ENCODE data around the gene UBE3D.
"Not testable (repeated sequence)": the region's sequence is repeated elsewhere in the genome, so short reads cannot be mapped to it uniquely, and the experiment has no call there.

UBE3D gene

DNA sequence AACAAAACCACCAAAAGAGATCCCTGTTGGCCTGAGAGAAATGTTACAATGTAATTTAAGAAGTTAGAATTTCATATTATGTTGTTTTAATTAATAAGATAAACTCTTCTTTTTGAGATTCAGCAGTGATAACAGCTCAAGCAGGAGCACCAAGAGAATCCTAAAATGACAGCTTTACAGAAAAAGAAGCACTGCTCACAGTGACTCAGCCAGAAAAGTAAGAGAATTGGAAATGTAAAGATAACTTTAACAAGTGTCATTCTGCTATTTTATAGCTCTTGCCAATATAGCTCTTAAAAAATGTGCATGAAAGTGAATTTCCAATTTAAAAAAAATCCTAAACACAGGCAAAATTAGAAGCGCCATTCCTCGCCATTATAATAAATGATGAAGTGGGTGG lies 111.3 kb downstream of the UBE3D start (continued):
- TF ChIP-seq RARB (CRISPR knock-in tag; IDR thresholded peaks at IDR 0.05) (no peak), PPARA (CRISPR knock-in tag; IDR thresholded peaks at IDR 0.05; ENCODE audit: borderline replicate concordance) (no peak), TCF4 (CRISPR knock-in tag; IDR thresholded peaks at IDR 0.05; ENCODE audit: borderline replicate concordance) (no peak), BACH2 (CRISPR knock-in tag; IDR thresholded peaks at IDR 0.05; ENCODE audit: borderline replicate concordance) (no peak), ISL1 (CRISPR knock-in tag; IDR thresholded peaks at IDR 0.05) (no peak)

- peak; percentile 7; the same call in 1 of the 3 replicates for ATAC-seq
- TF ChIP-seq CSRNP3 (CRISPR knock-in tag; IDR thresholded peaks at IDR 0.05) (no peak), TCF4 (CRISPR knock-in tag; IDR thresholded peaks at IDR 0.05; ENCODE audit: borderline replicate concordance) (no peak), ZFP30 (CRISPR knock-in tag; IDR thresholded peaks at IDR 0.05) (no peak), TSHZ2 (CRISPR knock-in tag; IDR thresholded peaks at IDR 0.05) (0 out of 2 replicates have a peak, but pooled peaks have one; percentile 25), ISL1 (CRISPR knock-in tag; IDR thresholded peaks at IDR 0.05) (peak; percentile 61), ARNTL (CRISPR knock-in tag; IDR thresholded peaks at IDR 0.05; ENCODE audit: borderline replicate concordance, low read depth) (no peak), PPARA (CRISPR knock-in tag; IDR thresholded peaks at IDR 0.05; ENCODE audit: borderline replicate concordance) (no peak), ZNF565 (CRISPR knock-in tag; conservative IDR thresholded peaks at IDR 0.05; ENCODE audit: low read depth) (no peak), GLIS3 (CRISPR knock-in tag; IDR thresholded peaks at IDR 0.05) (no peak), POU6F1 (CRISPR knock-in tag; IDR thresholded peaks at IDR 0.05; ENCODE audit: borderline replicate concordance, low read depth) (no peak), OSR1 (CRISPR knock-in tag; IDR thresholded peaks at IDR 0.05) (no peak), ZNF8 (CRISPR knock-in tag; IDR thresholded peaks at IDR 0.05) (no peak), ZC3H10 (CRISPR knock-in tag; IDR thresholded peaks at IDR 0.05) (no peak)
- TF ChIP-seq, protein P1, sequence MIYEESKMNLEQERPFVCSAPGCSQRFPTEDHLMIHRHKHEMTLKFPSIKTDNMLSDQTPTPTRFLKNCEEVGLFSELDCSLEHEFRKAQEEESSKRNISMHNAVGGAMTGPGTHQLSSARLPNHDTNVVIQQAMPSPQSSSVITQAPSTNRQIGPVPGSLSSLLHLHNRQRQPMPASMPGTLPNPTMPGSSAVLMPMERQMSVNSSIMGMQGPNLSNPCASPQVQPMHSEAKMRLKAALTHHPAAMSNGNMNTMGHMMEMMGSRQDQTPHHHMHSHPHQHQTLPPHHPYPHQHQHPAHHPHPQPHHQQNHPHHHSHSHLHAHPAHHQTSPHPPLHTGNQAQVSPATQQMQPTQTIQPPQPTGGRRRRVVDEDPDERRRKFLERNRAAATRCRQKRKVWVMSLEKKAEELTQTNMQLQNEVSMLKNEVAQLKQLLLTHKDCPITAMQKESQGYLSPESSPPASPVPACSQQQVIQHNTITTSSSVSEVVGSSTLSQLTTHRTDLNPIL (CRISPR knock-in tag; IDR thresholded peaks at IDR 0.05; ENCODE audit: low read depth), result no peak
Observed at GRCh38 chr6:82953871-82954270, 111.8 kb downstream of the UBE3D start.

- no peak for TF ChIP-seq TCF4 (CRISPR knock-in tag; IDR thresholded peaks at IDR 0.05; ENCODE audit: borderline replicate concordance)
- ATAC-seq, result no peak
Observed at GRCh38 chr6:82951935-82952334, 113.7 kb downstream of the UBE3D start.

DNA sequence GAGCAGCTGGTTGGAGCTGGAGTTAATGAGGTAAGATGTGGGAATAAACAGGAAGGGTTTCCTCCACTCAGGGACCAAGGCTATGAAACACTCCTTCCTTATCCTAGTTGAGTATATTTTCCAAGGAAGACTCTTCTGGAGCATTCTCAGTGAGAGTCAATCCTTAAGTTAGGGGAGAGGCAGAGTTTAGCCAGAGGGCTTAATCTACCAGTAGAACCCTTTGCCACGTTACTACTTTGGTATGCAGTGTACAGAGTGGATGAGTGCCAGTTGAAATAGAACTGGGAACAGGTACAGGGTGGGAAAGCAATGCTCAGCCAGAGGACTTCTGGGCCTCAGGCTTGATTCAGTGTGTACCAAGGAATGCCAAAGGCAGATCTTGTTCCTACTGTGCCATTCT lies 114.3 kb downstream of the UBE3D start:
- ATAC-seq, result no peak
- TF ChIP-seq ZC3H10 (CRISPR knock-in tag; IDR thresholded peaks at IDR 0.05), result no peak
- TF ChIP-seq TCF4 (CRISPR knock-in tag; IDR thresholded peaks at IDR 0.05; ENCODE audit: borderline replicate concordance), result no peak
- no peak for TF ChIP-seq POU6F1 (CRISPR knock-in tag; IDR thresholded peaks at IDR 0.05; ENCODE audit: borderline replicate concordance, low read depth)
- no peak for TF ChIP-seq CSDC2 (CRISPR knock-in tag; IDR thresholded peaks at IDR 0.05)
- no peak for TF ChIP-seq TSHZ2 (CRISPR knock-in tag; IDR thresholded peaks at IDR 0.05)
- TF ChIP-seq TOX (CRISPR knock-in tag; IDR thresholded peaks at IDR 0.05; ENCODE audit: borderline replicate concordance), result no peak
- no peak for TF ChIP-seq ESRRG (CRISPR knock-in tag; IDR thresholded peaks at IDR 0.05)
- no peak for TF ChIP-seq OSR1 (CRISPR knock-in tag; IDR thresholded peaks at IDR 0.05)
- TF ChIP-seq PPARA (CRISPR knock-in tag; IDR thresholded peaks at IDR 0.05; ENCODE audit: borderline replicate concordance), result no peak
- TF ChIP-seq ARNTL (CRISPR knock-in tag; IDR thresholded peaks at IDR 0.05; ENCODE audit: borderline replicate concordance, low read depth), result no peak
- TF ChIP-seq ZNF8 (CRISPR knock-in tag; IDR thresholded peaks at IDR 0.05), result no peak
- TF ChIP-seq GLIS3 (CRISPR knock-in tag; IDR thresholded peaks at IDR 0.05), result no peak
- TF ChIP-seq ZFP30 (CRISPR knock-in tag; IDR thresholded peaks at IDR 0.05), result no peak

- not testable (repeated sequence) for ATAC-seq
Observed at GRCh38 chr6:82930915-82931314, 134.7 kb downstream of the UBE3D start.

Measured in SK-N-SH treated with all-trans-retinoic acid at 6 μM for 48 hours (cell line).